ENCODE results near the gene ZNF768. TPM values are rescaled to one million over a fixed set of nuclear protein-coding genes. Genes with fewer than 3 reads are reported as not detected.

The ZNF768 gene
- total and polyA plus RNA-seq, 2 of the 13 experiments (the other 11 are each of a cell fraction or from before 2014, with no cell fraction given): 26.7 to 34.4 TPM

DNA sequence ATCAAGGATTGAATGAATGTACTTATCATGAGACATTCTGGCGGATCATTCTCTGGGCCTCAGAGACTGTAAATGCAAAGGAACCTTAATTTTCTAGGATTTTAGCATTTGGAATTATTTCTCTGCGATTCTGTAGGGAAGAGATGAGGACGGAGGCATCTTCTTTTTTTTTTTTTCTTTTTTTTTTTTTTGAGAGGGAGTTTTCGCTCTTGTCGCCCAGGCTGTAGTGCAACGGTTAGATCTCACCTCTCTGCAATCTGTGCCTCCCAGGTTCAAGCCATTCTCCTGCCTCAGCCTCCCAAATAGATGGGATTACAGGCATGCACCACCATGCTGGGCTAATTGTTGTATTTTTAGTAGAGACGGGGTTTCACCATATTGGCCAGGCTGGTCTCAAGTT, 51.7 kb downstream of the ZNF768 start:
- Histone ChIP-seq H3K9ac (ENCODE audit: insufficient read depth, low read depth, low read length) (no peak overlapping the region), H2AFZ (ENCODE audit: low read length) (no peak overlapping the region), H3K4me1 (ENCODE audit: insufficient read depth, low read length) (peaks cover 50% of the 10 kb centered on the region), H3K4me3 (replicated peaks in 1 of 3; ENCODE audit: insufficient read depth in 1 of 3, low read depth in 2 of 3, low read length in 3 of 3) (no peak overlapping the region), H3K79me2 (ENCODE audit: insufficient read depth, low read length) (no peaks in the 10 kb centered on the region), H3K9me3 (ENCODE audit: low read length) (no peaks in the 10 kb centered on the region), H3K27me3 (ENCODE audit: control insufficient read depth in 1 of 2, insufficient read depth in 2 of 2, low read length in 2 of 2) (peaks cover 3 to 18% of the 10 kb centered on the region in 2 experiments; a peak in 3 of 5 replicates), H3K27ac (ENCODE audit: extremely low read length, insufficient read depth, low read length) (no peak overlapping the region), H3K4me2 (ENCODE audit: low read depth, low read length) (no peak overlapping the region), H4K20me1 (ENCODE audit: insufficient read depth, low read length) (no peaks in the 10 kb centered on the region), H3K36me3 (replicated peaks in 1 of 2; ENCODE audit: control insufficient read depth in 1 of 2, insufficient read depth in 2 of 2, low read length in 2 of 2) (no peaks in the 10 kb centered on the region)
- intact Hi-C loops (cut with micrococcal nuclease; ENCODE audit: unreplicated experiment): no loop called here
- in situ Hi-C loops (cut with HindIII; ENCODE audit: extremely low pct_ligation_motif_present, low pct_unique_long_range_greater_than_20kb): no loop called here
- 51% methylated on average over 7 of the region's 7 CpGs for WGBS (ENCODE audit: low lambda C conversion rate)
- FAIRE-seq (no peak), ATAC-seq (no peak), DNase-seq (ENCODE audit: low spot score) (no peak)
- POLR2A ChIA-PET: no interaction called here
- no TSS peak for BruUV-seq (replicated peaks)
- CTCF ChIA-PET (ENCODE audit: low intra/inter-chr PET ratio, low total read pairs): no interaction called here
- no peak for TF ChIP-seq FIP1L1 (IDR thresholded peaks at IDR 0.05; ENCODE audit: borderline replicate concordance, insufficient read depth, low read depth, low read length)

DNA sequence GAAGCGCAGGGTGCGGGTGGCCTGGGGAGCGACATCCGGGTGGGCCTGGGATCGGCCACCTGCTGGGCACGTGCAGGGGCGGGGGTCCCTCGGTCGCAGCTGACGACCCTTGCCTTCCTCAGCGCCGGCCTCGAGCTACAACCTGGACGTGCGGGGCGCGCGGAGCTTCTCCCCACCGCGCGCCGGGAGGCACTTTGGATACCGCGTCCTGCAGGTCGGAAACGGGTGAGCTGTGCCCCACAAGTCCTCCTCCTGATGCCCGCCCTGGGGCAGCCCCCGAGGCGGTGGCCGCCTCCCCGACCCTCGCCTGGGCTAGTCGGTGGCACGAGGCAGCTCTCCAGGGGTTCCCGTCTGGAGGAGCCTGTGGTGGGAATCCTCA, 52.3 kb downstream of the ZNF768 start:
- CTCF ChIA-PET (ENCODE audit: low intra/inter-chr PET ratio, low total read pairs): no interaction called here
- TF ChIP-seq NCOA1 (CRISPR knock-in tag; IDR thresholded peaks at IDR 0.05): no peak
- no peak for TF ChIP-seq ZBTB7B (CRISPR knock-in tag; IDR thresholded peaks at IDR 0.05)
- no peak for TF ChIP-seq DR1 (CRISPR knock-in tag; IDR thresholded peaks at IDR 0.05)
- TF ChIP-seq ZNF543 (CRISPR knock-in tag; IDR thresholded peaks at IDR 0.05): no peak
- TF ChIP-seq, protein P1, sequence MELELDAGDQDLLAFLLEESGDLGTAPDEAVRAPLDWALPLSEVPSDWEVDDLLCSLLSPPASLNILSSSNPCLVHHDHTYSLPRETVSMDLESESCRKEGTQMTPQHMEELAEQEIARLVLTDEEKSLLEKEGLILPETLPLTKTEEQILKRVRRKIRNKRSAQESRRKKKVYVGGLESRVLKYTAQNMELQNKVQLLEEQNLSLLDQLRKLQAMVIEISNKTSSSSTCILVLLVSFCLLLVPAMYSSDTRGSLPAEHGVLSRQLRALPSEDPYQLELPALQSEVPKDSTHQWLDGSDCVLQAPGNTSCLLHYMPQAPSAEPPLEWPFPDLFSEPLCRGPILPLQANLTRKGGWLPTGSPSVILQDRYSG (CRISPR knock-in tag; IDR thresholded peaks at IDR 0.05): no peak
- no peak for TF ChIP-seq ZNF614 (CRISPR knock-in tag; IDR thresholded peaks at IDR 0.05; ENCODE audit: borderline replicate concordance)
- no peak for TF ChIP-seq RNF2 (conservative IDR thresholded peaks at IDR 0.05; ENCODE audit: low read depth)
- TF ChIP-seq, protein P2, sequence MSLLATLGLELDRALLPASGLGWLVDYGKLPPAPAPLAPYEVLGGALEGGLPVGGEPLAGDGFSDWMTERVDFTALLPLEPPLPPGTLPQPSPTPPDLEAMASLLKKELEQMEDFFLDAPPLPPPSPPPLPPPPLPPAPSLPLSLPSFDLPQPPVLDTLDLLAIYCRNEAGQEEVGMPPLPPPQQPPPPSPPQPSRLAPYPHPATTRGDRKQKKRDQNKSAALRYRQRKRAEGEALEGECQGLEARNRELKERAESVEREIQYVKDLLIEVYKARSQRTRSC (CRISPR knock-in tag; IDR thresholded peaks at IDR 0.05; ENCODE audit: low read depth): no peak
- no peak for TF ChIP-seq ZFX (CRISPR knock-in tag; IDR thresholded peaks at IDR 0.05; ENCODE audit: low read depth)
- TF ChIP-seq, protein P3, sequence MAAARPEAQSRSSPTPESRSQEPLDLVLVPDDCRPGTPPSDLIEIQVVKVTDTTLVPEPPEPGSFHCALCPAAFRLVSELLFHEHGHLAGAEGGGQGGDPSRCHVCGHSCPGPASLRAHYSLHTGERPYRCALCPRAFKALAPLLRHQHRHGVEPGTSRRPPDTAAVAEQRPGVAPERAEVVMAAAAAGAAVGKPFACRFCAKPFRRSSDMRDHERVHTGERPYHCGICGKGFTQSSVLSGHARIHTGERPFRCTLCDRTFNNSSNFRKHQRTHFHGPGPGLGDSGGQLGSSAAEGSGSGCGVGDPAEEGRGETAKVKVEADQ (CRISPR knock-in tag; IDR thresholded peaks at IDR 0.05; ENCODE audit: borderline replicate concordance): no peak
- TF ChIP-seq, protein P4, sequence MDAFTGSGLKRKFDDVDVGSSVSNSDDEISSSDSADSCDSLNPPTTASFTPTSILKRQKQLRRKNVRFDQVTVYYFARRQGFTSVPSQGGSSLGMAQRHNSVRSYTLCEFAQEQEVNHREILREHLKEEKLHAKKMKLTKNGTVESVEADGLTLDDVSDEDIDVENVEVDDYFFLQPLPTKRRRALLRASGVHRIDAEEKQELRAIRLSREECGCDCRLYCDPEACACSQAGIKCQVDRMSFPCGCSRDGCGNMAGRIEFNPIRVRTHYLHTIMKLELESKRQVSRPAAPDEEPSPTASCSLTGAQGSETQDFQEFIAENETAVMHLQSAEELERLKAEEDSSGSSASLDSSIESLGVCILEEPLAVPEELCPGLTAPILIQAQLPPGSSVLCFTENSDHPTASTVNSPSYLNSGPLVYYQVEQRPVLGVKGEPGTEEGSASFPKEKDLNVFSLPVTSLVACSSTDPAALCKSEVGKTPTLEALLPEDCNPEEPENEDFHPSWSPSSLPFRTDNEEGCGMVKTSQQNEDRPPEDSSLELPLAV (CRISPR knock-in tag; conservative IDR thresholded peaks at IDR 0.05; ENCODE audit: low read depth): no peak
- no peak for TF ChIP-seq IKZF4 (CRISPR knock-in tag; IDR thresholded peaks at IDR 0.05; ENCODE audit: borderline replicate concordance, low read depth, not compliant biosample characterization)
- TF ChIP-seq KDM3A (CRISPR knock-in tag; IDR thresholded peaks at IDR 0.05; ENCODE audit: low read depth): no peak

More for the DNA sequence above, 52.3 kb downstream of the ZNF768 start:
- H3K4me1 ChIP-seq (ENCODE audit: insufficient read depth, low read length): peaks cover 50% of the 10 kb centered on the region
- intact Hi-C loops (cut with micrococcal nuclease; ENCODE audit: unreplicated experiment): no loop called here
- no peak overlapping the region for H2AFZ ChIP-seq (ENCODE audit: low read length)
- H3K4me2 ChIP-seq (ENCODE audit: low read depth, low read length): no peak overlapping the region
- FAIRE-seq (no peak), DNase-seq (ENCODE audit: low spot score) (no peak), ATAC-seq (no peak; the same call in 2 of the 3 replicates)
- POLR2A ChIA-PET: no interaction called here
- H3K9me3 ChIP-seq (ENCODE audit: low read length): no peaks in the 10 kb centered on the region
- no peaks in the 10 kb centered on the region for H3K36me3 ChIP-seq (replicated peaks in 1 of 2; ENCODE audit: control insufficient read depth in 1 of 2, insufficient read depth in 2 of 2, low read length in 2 of 2)
- peaks cover 3 to 18% of the 10 kb centered on the region in 2 experiments; a peak in 3 of 5 replicates for H3K27me3 ChIP-seq (ENCODE audit: control insufficient read depth in 1 of 2, insufficient read depth in 2 of 2, low read length in 2 of 2)
- no peak overlapping the region for H3K27ac ChIP-seq (ENCODE audit: extremely low read length, insufficient read depth, low read length)
- H3K79me2 ChIP-seq (ENCODE audit: insufficient read depth, low read length): no peaks in the 10 kb centered on the region
- H4K20me1 ChIP-seq (ENCODE audit: insufficient read depth, low read length): no peaks in the 10 kb centered on the region
- no peak overlapping the region for H3K9ac ChIP-seq (ENCODE audit: insufficient read depth, low read depth, low read length)
- no peak overlapping the region for H3K4me3 ChIP-seq (replicated peaks in 1 of 3; ENCODE audit: insufficient read depth in 1 of 3, low read depth in 2 of 3, low read length in 3 of 3)
- no TSS peak for BruUV-seq (replicated peaks)
- in situ Hi-C loops (cut with HindIII; ENCODE audit: extremely low pct_ligation_motif_present, low pct_unique_long_range_greater_than_20kb): no loop called here
- WGBS (ENCODE audit: low lambda C conversion rate): 79% methylated on average over 35 of the region's 35 CpGs

All from HepG2 (cell line).